HepG2 (cell line): ENCODE data around the gene GFPT1. TPM values are rescaled to one million over a fixed set of nuclear protein-coding genes. Genes with fewer than 3 reads are reported as not detected.

ENCODE experiments used
- ATAC-seq: fragments of 200-7000 bp; cut with Tn5 transposase; 3 replicates; pipeline ENCODE4 v1.9.1; 2020; ENCODE audit warnings: mild to moderate bottlenecking, moderate library complexity
- BruUV-seq: library from RNA; stranded (reverse); fragments of 400-500 nt; replicated peaks from 2 replicates; lab custom pipeline; 2021; lab: Mats Ljungman, UMichigan
- CTCF ChIA-PET: fragments of 300-600 bp; formaldehyde crosslinking; extraction: SDS; loops from one replicate; lab custom pipeline; 2021; ENCODE audit warnings: low total read pairs, inconsistent platforms, low intra/inter-chr PET ratio; lab: Yijun Ruan, JAX
- POLR2A ChIA-PET: fragments of 350-600 bp; sonication (Branson Sonifier 250); formaldehyde crosslinking; loops from one replicate; lab custom pipeline; 2020; ENCODE audit warnings: antibody characterized with exemption, inconsistent platforms; lab: Yijun Ruan, JAX
- DNase-seq: peaks from one replicate; pipeline ENCODE4 v3.0.0-alpha.2; 2015; ENCODE audit warnings: low spot score
- FAIRE-seq: peaks from 3 replicates; lab custom pipeline; 2011; peaks lifted over from hg19 to GRCh38; lab: Jason Lieb, UNC
- H2AFZ ChIP-seq: one replicate; pipeline ENCODE4 v1.6.1; 2011; ENCODE audit warnings: low read length, inconsistent platforms
- H3K27ac ChIP-seq: fragments of 300-600 bp; 3 replicates; pipeline ENCODE4 v1.8.0; 2011; ENCODE audit warnings: mixed run types, mild to moderate bottlenecking, mixed read lengths, low read length, inconsistent platforms; ENCODE audit not compliant: insufficient read depth; ENCODE audit errors: extremely low read length
- H3K27me3 ChIP-seq, 2 experiments: fragments of 200-600 bp in 1 of 2; 2 replicates in 1 of 2; 3 replicates in 1 of 2; pipeline versions ENCODE4 v1.6.0 to v1.8.0; 2011; ENCODE audit warnings: low read length in 2 of 2, mild to moderate bottlenecking in 2 of 2, moderate library complexity in 2 of 2, inconsistent platforms in 1 of 2; ENCODE audit not compliant: insufficient read depth in 2 of 2, control insufficient read depth in 1 of 2
- H3K36me3 ChIP-seq, 2 experiments: fragments of 200-600 bp in 1 of 2; replicated peaks in 1 of 2; 2 replicates in 1 of 2; 3 replicates in 1 of 2; pipeline versions ENCODE4 v1.5.1 to v1.8.0; 2011; ENCODE audit warnings: low read length in 2 of 2, inconsistent platforms in 1 of 2; ENCODE audit not compliant: insufficient read depth in 2 of 2, control insufficient read depth in 1 of 2
- H3K4me1 ChIP-seq: 2 replicates; pipeline ENCODE4 v1.5.1; 2012; ENCODE audit warnings: low read length, inconsistent platforms; ENCODE audit not compliant: insufficient read depth
- H3K4me2 ChIP-seq: 2 replicates; pipeline ENCODE4 v1.6.0; 2011; ENCODE audit warnings: low read depth, low read length, inconsistent platforms
- H3K4me3 ChIP-seq, 3 experiments: fragments of 200-600 bp in 1 of 3; sonication (generic), shearing (Covaris generic) in 1 of 3; replicated peaks in 1 of 3; 2 replicates each; pipeline ENCODE4 v1.5.1; 2011 to 2016; ENCODE audit warnings: low read length in 3 of 3, inconsistent platforms in 2 of 3, low read depth in 2 of 3, mild to moderate bottlenecking in 2 of 3, control low read depth in 1 of 3, mixed read lengths in 1 of 3; ENCODE audit not compliant: insufficient read depth in 1 of 3
- H3K79me2 ChIP-seq: one replicate; pipeline ENCODE4 v1.6.1; 2011; ENCODE audit warnings: low read length, inconsistent platforms; ENCODE audit not compliant: insufficient read depth
- H3K9ac ChIP-seq: 2 replicates; pipeline ENCODE4 v1.6.0; 2011; ENCODE audit warnings: mild to moderate bottlenecking, low read depth, low read length, inconsistent platforms; ENCODE audit not compliant: insufficient read depth
- H3K9me3 ChIP-seq: 2 replicates; pipeline ENCODE4 v1.5.1; 2012; ENCODE audit warnings: mild to moderate bottlenecking, low read length
- H4K20me1 ChIP-seq: 2 replicates; pipeline ENCODE4 v1.6.0; 2011; ENCODE audit warnings: inconsistent platforms, mild to moderate bottlenecking, low read length, moderate library complexity; ENCODE audit not compliant: insufficient read depth
- CHD2 ChIP-seq: IDR thresholded peaks from 2 replicates; pipeline ENCODE4 v1.6.1; 2011; ENCODE audit warnings: low read depth, low read length, improper control_type of control experiment
- CHD4 ChIP-seq: fragments of 200-600 bp; sonication (generic); IDR thresholded peaks from 2 replicates; pipeline ENCODE4 v1.7.0; 2017; ENCODE audit warnings: mild to moderate bottlenecking, low read length, borderline replicate concordance
- ETV5 ChIP-seq: IDR thresholded peaks from 2 replicates; pipeline ENCODE4 v1.6.1; 2018; ENCODE audit warnings: missing biosample characterization, missing genetic modification reagents, inconsistent platforms, borderline replicate concordance
- HMG20B ChIP-seq: conservative IDR thresholded peaks from 2 replicates; pipeline ENCODE4 v1.6.1; 2016; ENCODE audit warnings: missing genetic modification reagents, missing compliant biosample characterization
- HNF4A ChIP-seq: sonication (generic); formaldehyde crosslinking; IDR thresholded peaks from 2 replicates; pipeline ENCODE4 v1.4.0; 2020; ENCODE audit warnings: missing genetic modification reagents
- HOMEZ ChIP-seq: IDR thresholded peaks from 2 replicates; pipeline ENCODE4 v1.6.1; 2016; ENCODE audit warnings: low read depth
- JDP2 ChIP-seq: sonication (generic); formaldehyde crosslinking; IDR thresholded peaks from 2 replicates; pipeline ENCODE4 v1.8.1; 2022; ENCODE audit warnings: missing genetic modification reagents, borderline replicate concordance
- SOX6 ChIP-seq, 2 experiments: fragments of 450-650 bp in 1 of 2; sonication (generic) in 1 of 2; formaldehyde crosslinking in 1 of 2; IDR thresholded peaks; 2 replicates each; pipeline versions ENCODE4 v1.4.0 to v1.6.1; 2017 to 2020; ENCODE audit warnings: antibody characterized with exemption in 1 of 2, mild to moderate bottlenecking in 1 of 2, missing genetic modification reagents in 1 of 2
- SYNCRIP ChIP-seq: fragments of 200-400 bp; formaldehyde crosslinking; IDR thresholded peaks from 2 replicates; pipeline ENCODE4 v1.6.1; 2018; ENCODE audit warnings: mild to moderate bottlenecking, low read depth, low read length; ENCODE audit not compliant: insufficient read depth
- ZNF282 ChIP-seq: fragments of 450-650 bp; IDR thresholded peaks from 2 replicates; pipeline ENCODE4 v1.6.1; 2018; ENCODE audit not compliant: partially characterized antibody
- ZNF331 ChIP-seq: sonication (generic); formaldehyde crosslinking; IDR thresholded peaks from 2 replicates; pipeline ENCODE4 v1.4.0; 2020; ENCODE audit warnings: missing genetic modification reagents
- ZNF496 ChIP-seq: sonication (generic); formaldehyde crosslinking; IDR thresholded peaks from 2 replicates; pipeline ENCODE4 v1.8.1; 2023; ENCODE audit warnings: mild to moderate bottlenecking, moderate library complexity, missing genetic modification reagents; ENCODE audit not compliant: insufficient replicate concordance
- ZNF512B ChIP-seq: sonication (generic); formaldehyde crosslinking; IDR thresholded peaks from 2 replicates; pipeline ENCODE4 v1.5.1; 2020; ENCODE audit warnings: missing genetic modification reagents, mild to moderate bottlenecking, borderline replicate concordance
- ZNF704 ChIP-seq: sonication (generic); formaldehyde crosslinking; IDR thresholded peaks from 2 replicates; pipeline ENCODE4 v1.8.1; 2023; ENCODE audit warnings: mild to moderate bottlenecking, inconsistent platforms, moderate library complexity, missing genetic modification reagents, borderline replicate concordance
- ZNF768 ChIP-seq: sonication (generic); formaldehyde crosslinking; IDR thresholded peaks from 2 replicates; pipeline ENCODE4 v1.4.0; 2020; ENCODE audit warnings: missing genetic modification reagents
- WGBS: methylation state at CpG from one replicate; pipeline ENCODE4 v1.1.6; 2017; ENCODE audit warnings: low lambda C conversion rate; 5-methylcytosine and 5-hydroxymethylcytosine counted together
- in situ Hi-C: cut with HindIII; loops from 2 replicates; pipeline ENCODE4 v1.10.0; 2017; ENCODE audit warnings: low pct_unique_long_range_greater_than_20kb; ENCODE audit not compliant: extremely low pct_ligation_motif_present
- intact Hi-C: fragments of 100-400 bp; cut with micrococcal nuclease; formaldehyde crosslinking; loops from one replicate; pipeline ENCODE4 v1.10.0; 2022; ENCODE audit not compliant: unreplicated experiment
- polyA plus RNA-seq, 8 experiments: library from polyadenylated mRNA; depleted of rRNA in 3 of 8; stranded (reverse) in 7 of 8; unstranded in 1 of 8; fragments of >200 nt; fragmentation: Illumina TruSeq in 4 of 8; extraction: Trizol in 4 of 8; gene quantifications; 2 replicates each; pipeline versions ENCODE4 v1.2.1 to v1.2.3, GENCODE V29; 2011 to 2016; ENCODE audit warnings: low read depth in 4 of 8, missing spikeins in 1 of 8, mixed read lengths in 1 of 8; ENCODE audit not compliant: insufficient read depth in 1 of 8
- total RNA-seq, 5 experiments: library from RNA; depleted of rRNA; stranded (reverse); fragments of >200 nt; fragmentation: Illumina TruSeq; extraction: Trizol; gene quantifications; 2 replicates each; pipeline ENCODE4 v1.2.3, GENCODE V29; 2016; ENCODE audit warnings: low read depth in 1 of 5

GFPT1 gene
- total and polyA plus RNA-seq, 2 of the 13 experiments (the other 11 are each of a cell fraction or from before 2014, with no cell fraction given), result 24.0 to 84.9 TPM

GRCh38 chr2:69275490-69275889 lies 111.5 kb downstream of the GFPT1 start (continued):
- TF ChIP-seq ZNF496 (CRISPR knock-in tag), result no peak
- no peak for TF ChIP-seq SYNCRIP
- TF ChIP-seq ZNF282, result no peak
- no peak for TF ChIP-seq JDP2 (CRISPR knock-in tag)
- no peak for TF ChIP-seq ZNF704

- FAIRE-seq (peak; percentile 36), DNase-seq (peak; percentile 90), ATAC-seq (peak; percentile 99)
- ChIA-PET POLR2A (no interaction called here), CTCF (no interaction called here)
- intact Hi-C loops (no loop called here), in situ Hi-C loops (no loop called here)
- no peaks in the 10 kb centered on the region for H3K9me3 ChIP-seq
- H3K79me2 ChIP-seq, result no peaks in the 10 kb centered on the region
- H3K4me2 ChIP-seq, result peak overlapping the region; percentile 28
- WGBS, result 58% methylated on average over 9 of the region's 9 CpGs
- peak overlapping the region; percentile 53 for H3K27ac ChIP-seq
- no peaks in the 10 kb centered on the region for H4K20me1 ChIP-seq
- BruUV-seq, result no TSS peak
- 0 out of 2 replicates have a peak overlapping the region, but pooled peaks have one; percentile 17 for H3K9ac ChIP-seq
- peaks cover 24% of the 10 kb centered on the region for H3K4me1 ChIP-seq
- no peaks in the 10 kb centered on the region for H3K27me3 ChIP-seq
- H3K36me3 ChIP-seq, result no peaks in the 10 kb centered on the region
- no peak overlapping the region for H3K4me3 ChIP-seq
- H2AFZ ChIP-seq, result peak overlapping the region; percentile 4
- TF ChIP-seq HNF4A (CRISPR knock-in tag) (peak; percentile 81), ETV5 (CRISPR knock-in tag) (peak; percentile 86; the same call in 1 of the 2 replicates), ZNF512B (0 out of 2 replicates have a peak, but pooled peaks have one; percentile 49), CHD4 (0 out of 2 replicates have a peak, but pooled peaks have one; percentile 28), SOX6 (IDR thresholded peaks at IDR 0.05) (no peak), SOX6 (CRISPR knock-in tag; IDR thresholded peaks at IDR 0.05) (peak; percentile 69), ZNF331 (CRISPR knock-in tag) (peak; percentile 63), HOMEZ (CRISPR knock-in tag) (peak; percentile 86; the same call in 1 of the 2 replicates), CHD2 (0 out of 2 replicates have a peak, but pooled peaks have one; percentile 29), HMG20B (CRISPR knock-in tag) (peak; percentile 51; the same call in 1 of the 2 replicates), ZNF768 (CRISPR knock-in tag) (0 out of 2 replicates have a peak, but pooled peaks have one; percentile 19)
Measured at GRCh38 chr2:69272803-69273471, 114.1 kb downstream of the GFPT1 start.
